Measurements from ENCODE around the gene BAG1.

Gene BAG1

GRCh38 chr9:33239921-33240320 lies 24.6 kb downstream of the BAG1 start, which contains the start of gene SPINK4:
SPINK4 (plus strand) TSS chr9:33240167; CDS start chr9:33240209, 42 bp downstream.
- no peak within 1 kb of the TSS for H3K4me3 ChIP-seq (replicated peaks; ENCODE audit: low read depth, low read length)
- no peak for TF ChIP-seq CTCF (IDR thresholded peaks at IDR 0.05; ENCODE audit: low read depth, low read length, missing control alignments)
- DNase-seq (ENCODE audit: extremely low read depth, low read depth): no peak

GRCh38 chr9:33236571-33236970 lies 27.9 kb downstream of the BAG1 start:
- no peak for DNase-seq (ENCODE audit: extremely low read depth, low read depth)
- TF ChIP-seq CTCF (IDR thresholded peaks at IDR 0.05; ENCODE audit: low read depth, low read length, missing control alignments): no peak

GRCh38 chr9:33234511-33235467 lies 29.7 kb downstream of the BAG1 start:
- no peak for TF ChIP-seq CTCF (IDR thresholded peaks at IDR 0.05; ENCODE audit: low read depth, low read length, missing control alignments)
- H3K4me3 ChIP-seq (replicated peaks; ENCODE audit: low read depth, low read length): no peak overlapping the region
- DNase-seq (ENCODE audit: extremely low read depth, low read depth): no peak

More at GRCh38 chr9:33236571-33236970, 27.9 kb downstream of the BAG1 start:
- no peak overlapping the region for H3K4me3 ChIP-seq (replicated peaks; ENCODE audit: low read depth, low read length)

GRCh38 chr9:33233626-33234342 lies 30.7 kb downstream of the BAG1 start:
- TF ChIP-seq CTCF (IDR thresholded peaks at IDR 0.05; ENCODE audit: low read depth, low read length, missing control alignments): no peak
- H3K4me3 ChIP-seq (replicated peaks; ENCODE audit: low read depth, low read length): no peak overlapping the region
- peak; percentile 73 for DNase-seq (ENCODE audit: extremely low read depth, low read depth)

- TF ChIP-seq CTCF (IDR thresholded peaks at IDR 0.05; ENCODE audit: low read depth, low read length, missing control alignments): no peak
- DNase-seq (ENCODE audit: extremely low read depth, low read depth): no peak
- H3K4me3 ChIP-seq (replicated peaks; ENCODE audit: low read depth, low read length): no peak overlapping the region
Measured at GRCh38 chr9:33232815-33233214, 31.7 kb downstream of the BAG1 start.

GRCh38 chr9:33231623-33231942 lies 32.9 kb downstream of the BAG1 start:
- H3K4me3 ChIP-seq (replicated peaks; ENCODE audit: low read depth, low read length): no peak overlapping the region
- TF ChIP-seq CTCF (IDR thresholded peaks at IDR 0.05; ENCODE audit: low read depth, low read length, missing control alignments): no peak

More at GRCh38 chr9:33231623-33231942, 32.9 kb downstream of the BAG1 start:
- DNase-seq (ENCODE audit: extremely low read depth, low read depth): no peak

Measured in HFF-Myc (cell line).